Epithelial cell of alveolus of lung (primary cell): ENCODE measurements around the gene ITPRIPL1. TPM values are rescaled to one million over a fixed set of nuclear protein-coding genes. Genes with fewer than 3 reads are reported as not detected.

Source experiments
- total RNA-seq: library from RNA; depleted of rRNA; stranded (reverse); fragments of >200 nt; gene quantifications from 2 replicates; pipeline ENCODE4 v1.2.1, GENCODE V29; 2015

Gene ITPRIPL1, protein sequence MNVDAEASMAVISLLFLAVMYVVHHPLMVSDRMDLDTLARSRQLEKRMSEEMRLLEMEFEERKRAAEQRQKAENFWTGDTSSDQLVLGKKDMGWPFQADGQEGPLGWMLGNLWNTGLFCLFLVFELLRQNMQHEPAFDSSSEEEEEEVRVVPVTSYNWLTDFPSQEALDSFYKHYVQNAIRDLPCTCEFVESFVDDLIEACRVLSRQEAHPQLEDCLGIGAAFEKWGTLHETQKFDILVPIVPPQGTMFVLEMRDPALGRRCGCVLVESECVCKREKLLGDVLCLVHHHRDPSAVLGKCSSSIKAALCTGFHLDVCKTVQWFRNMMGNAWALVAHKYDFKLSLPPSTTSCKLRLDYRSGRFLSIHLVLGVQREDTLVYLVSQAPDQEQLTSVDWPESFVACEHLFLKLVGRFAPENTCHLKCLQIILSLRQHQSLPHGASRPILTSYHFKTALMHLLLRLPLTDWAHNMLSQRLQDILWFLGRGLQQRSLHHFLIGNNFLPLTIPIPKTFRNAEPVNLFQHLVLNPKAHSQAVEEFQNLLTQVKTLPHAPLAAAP
- total RNA-seq = 4.9 and 5.3 TPM in 2 replicates

DNA sequence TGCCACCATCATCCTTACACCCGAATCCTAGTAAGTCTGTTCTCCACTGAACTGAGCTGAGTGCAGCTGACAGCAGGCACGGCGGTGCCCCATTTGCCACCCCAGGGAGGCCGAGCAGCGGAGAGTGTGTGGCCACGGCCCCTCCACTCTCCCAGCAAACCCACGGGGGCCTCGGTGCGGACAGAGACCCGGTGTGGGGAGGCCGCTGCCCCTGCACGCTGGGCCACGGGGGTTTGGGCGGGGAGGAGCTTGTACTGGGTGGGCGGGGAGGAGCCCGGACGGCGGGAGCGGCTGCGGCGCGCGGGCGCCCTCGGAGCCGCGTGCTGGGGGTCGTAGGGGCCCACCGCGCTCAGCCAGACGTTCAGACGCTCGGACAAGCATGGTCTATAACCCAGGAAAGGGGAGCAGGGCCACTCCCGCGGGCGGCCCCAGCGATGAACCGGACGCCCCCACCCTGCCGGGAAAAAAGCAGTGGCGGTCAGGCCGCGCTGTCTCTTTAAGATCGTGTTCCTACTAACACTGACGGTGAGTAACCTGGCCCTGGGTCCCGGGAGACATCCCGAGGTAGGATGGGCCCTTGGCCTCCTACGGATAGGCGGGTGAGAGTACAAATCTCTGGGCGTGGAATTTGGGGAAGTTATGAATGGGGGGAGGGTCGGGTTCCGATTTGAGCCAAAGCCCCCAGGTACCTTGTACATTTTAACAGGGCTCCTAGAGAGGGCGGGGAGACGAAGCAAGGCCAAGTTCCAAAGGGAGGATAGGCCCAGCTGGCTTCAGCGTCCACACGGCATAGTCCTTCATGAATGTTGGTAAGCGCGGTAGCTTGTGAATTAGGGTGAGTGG lies at the start of gene ITPRIPL1:
Gene ITPRIPL1 (plus strand): TSS at position 277 of the 843 bp plus-strand sequence. CDS start 523 bp downstream, at position 800.

DNA sequence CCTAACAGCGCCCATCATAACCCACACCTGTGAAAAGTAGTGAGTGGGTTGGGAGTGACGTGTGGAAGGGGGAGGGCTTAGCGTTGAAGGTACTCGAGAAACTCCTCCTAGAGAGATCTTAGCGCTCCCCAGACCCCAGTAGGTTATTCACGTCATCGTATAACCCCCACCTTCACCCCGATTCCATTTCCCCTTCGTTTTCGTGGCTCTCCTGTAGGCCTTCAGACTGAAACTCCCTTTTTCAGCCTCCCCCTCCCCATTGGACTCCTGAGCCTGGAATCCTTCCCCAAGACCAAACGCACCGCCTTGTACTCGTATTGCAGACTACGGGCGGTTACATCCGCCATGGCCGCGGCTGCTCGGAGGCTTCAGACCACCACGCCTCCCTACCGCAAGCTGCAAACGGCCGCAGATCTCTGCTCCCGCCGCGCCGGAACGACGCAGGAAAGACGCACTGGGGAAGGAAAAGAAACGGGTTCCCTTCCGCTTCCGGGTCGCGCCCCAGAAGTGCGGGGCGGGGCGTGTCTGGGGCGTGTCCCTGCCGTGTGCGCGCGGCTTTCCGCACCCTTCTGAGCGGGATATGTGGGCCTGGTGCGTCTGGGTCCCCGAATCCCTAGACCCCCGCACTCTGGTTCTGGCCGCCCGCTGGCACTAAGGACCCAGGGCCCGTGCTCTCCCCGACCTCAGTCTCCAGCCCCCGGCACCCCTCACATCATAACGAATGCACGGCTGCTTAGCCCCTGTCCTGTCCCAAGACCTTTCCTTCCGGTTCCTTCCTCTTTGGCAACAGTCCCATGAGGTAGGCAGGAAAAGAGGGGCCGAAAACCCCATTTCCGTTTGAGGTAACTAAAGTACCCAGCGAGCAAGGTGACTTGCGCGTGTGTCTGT lies 19.8 kb upstream of the ITPRIPL1 start, which contains the start of gene SNRNP200:
Gene SNRNP200 (minus strand): TSS at position 456 of the 888 bp plus-strand sequence. CDS start 109 bp downstream, at position 347.

Other genes with a start within 250 kb of the ITPRIPL1 start
- gene ADRA2B, start 208.7 kb upstream of the ITPRIPL1 start, total RNA-seq = not detected in 2 replicates
- under 0.01 and 0.24 TPM in 2 replicates for gene ASTL, start 186.8 kb upstream of the ITPRIPL1 start, total RNA-seq
- gene DUSP2, start 179.9 kb upstream of the ITPRIPL1 start, total RNA-seq = 0.40 and 2.6 TPM in 2 replicates
- gene STARD7, start 116.5 kb upstream of the ITPRIPL1 start, total RNA-seq = 89.1 and 97.7 TPM in 2 replicates
- 27.7 and 34.8 TPM in 2 replicates for gene TMEM127, start 59.3 kb upstream of the ITPRIPL1 start, total RNA-seq
- gene CIAO1, start 59.1 kb upstream of the ITPRIPL1 start, total RNA-seq = 73.8 and 94.4 TPM in 2 replicates
- gene SNRNP200, start 19.8 kb upstream of the ITPRIPL1 start, total RNA-seq = 64.7 and 71.4 TPM in 2 replicates
- gene NCAPH, start 10.4 kb downstream of the ITPRIPL1 start, total RNA-seq = 9.9 and 18.9 TPM in 2 replicates
- 0.13 TPM in 1 of 2 replicates, not detected in the other for gene NEURL3, start 180.0 kb downstream of the ITPRIPL1 start, total RNA-seq
- 9.9 and 11.2 TPM in 2 replicates for gene ARID5A, start 211.4 kb downstream of the ITPRIPL1 start, total RNA-seq